IMR-90 (cell line): ENCODE data around the gene ZEB2. TPM values are rescaled to one million over a fixed set of nuclear protein-coding genes. Genes with fewer than 3 reads are reported as not detected.

Source experiments
- ATAC-seq: fragments of 200-7000 bp; cut with Tn5 transposase; 2 replicates; pipeline ENCODE4 v1.9.1; 2020; ENCODE audit warnings: low read depth, mild to moderate bottlenecking, moderate library complexity
- BruUV-seq: library from RNA; stranded (reverse); fragments of 400-500 nt; replicated peaks from 2 replicates; lab custom pipeline; 2021; lab: Mats Ljungman, UMichigan
- CTCF ChIA-PET: fragments of 300-600 bp; formaldehyde crosslinking; extraction: SDS; loops from one replicate; lab custom pipeline; 2021; ENCODE audit warnings: antibody characterized with exemption; lab: Yijun Ruan, JAX
- POLR2A ChIA-PET: fragments of 300-600 bp; sonication (Branson Sonifier 250); formaldehyde crosslinking; loops from one replicate; lab custom pipeline; 2022; ENCODE audit warnings: antibody characterized with exemption; ENCODE audit not compliant: unreplicated experiment; lab: Charles Lee
- DNase-seq: peaks from one replicate; pipeline ENCODE4 v3.0.0; 2013
- H2AFZ ChIP-seq: replicated peaks from 2 replicates; pipeline ENCODE3; 2013; ENCODE audit warnings: low read length, mild to moderate bottlenecking; ENCODE audit not compliant: poor library complexity
- H2AK5ac ChIP-seq: 2 replicates; pipeline ENCODE4 v1.6.1; 2013; ENCODE audit warnings: low read depth, low read length, inconsistent platforms
- H2AK9ac ChIP-seq: replicated peaks from 2 replicates; pipeline ENCODE3; 2013; ENCODE audit warnings: mild to moderate bottlenecking, low read depth, low read length, moderate library complexity; ENCODE audit not compliant: poor library complexity
- H2BK120ac ChIP-seq: 2 replicates; pipeline ENCODE4 v1.6.1; 2013; ENCODE audit warnings: low read depth, low read length, inconsistent platforms
- H2BK15ac ChIP-seq: 3 replicates; pipeline ENCODE4 v1.6.1; 2013; ENCODE audit warnings: low read depth, low read length, inconsistent platforms
- H2BK20ac ChIP-seq: 2 replicates; pipeline ENCODE4 v1.6.1; 2013; ENCODE audit warnings: low read depth, mild to moderate bottlenecking, inconsistent platforms, low read length, moderate library complexity
- H2BK5ac ChIP-seq: 2 replicates; pipeline ENCODE4 v1.6.1; 2013; ENCODE audit warnings: mild to moderate bottlenecking, low read depth, low read length, inconsistent platforms; ENCODE audit not compliant: poor library complexity, severe bottlenecking
- H3K14ac ChIP-seq: replicated peaks from 2 replicates; pipeline ENCODE4 v1.6.1; 2013; ENCODE audit warnings: low read depth, low read length, inconsistent platforms
- H3K18ac ChIP-seq: 2 replicates; pipeline ENCODE4 v1.6.1; 2013; ENCODE audit warnings: low read depth, low read length, control low read depth
- H3K23ac ChIP-seq: 2 replicates; pipeline ENCODE4 v1.6.1; 2013; ENCODE audit warnings: low read depth, low read length, inconsistent platforms
- H3K27ac ChIP-seq: 2 replicates; pipeline ENCODE4 v1.5.1; 2013; ENCODE audit warnings: mild to moderate bottlenecking, control low read depth, low read length; ENCODE audit not compliant: insufficient read depth
- H3K27me3 ChIP-seq: 2 replicates; pipeline ENCODE4 v1.6.1; 2013; ENCODE audit warnings: low read length; ENCODE audit not compliant: control insufficient read depth, insufficient read depth
- H3K36me3 ChIP-seq: 2 replicates; pipeline ENCODE4 v1.6.1; 2013; ENCODE audit warnings: low read length, mixed read lengths; ENCODE audit not compliant: control insufficient read depth, insufficient read depth
- H3K4ac ChIP-seq: 2 replicates; pipeline ENCODE4 v1.6.1; 2013; ENCODE audit warnings: low read depth, low read length, inconsistent platforms
- H3K4me1 ChIP-seq: 2 replicates; pipeline ENCODE4 v1.6.1; 2013; ENCODE audit warnings: low read length, mixed read lengths; ENCODE audit not compliant: control insufficient read depth, insufficient read depth
- H3K4me2 ChIP-seq: 2 replicates; pipeline ENCODE4 v1.6.1; 2013; ENCODE audit warnings: low read depth, mild to moderate bottlenecking, control low read depth, low read length, moderate library complexity
- H3K4me3 ChIP-seq: 2 replicates; pipeline ENCODE4 v1.5.1; 2013; ENCODE audit warnings: low read depth, mild to moderate bottlenecking, control low read depth, low read length, moderate library complexity; ENCODE audit not compliant: insufficient read depth
- H3K56ac ChIP-seq: 2 replicates; pipeline ENCODE4 v1.6.1; 2013; ENCODE audit warnings: low read length, inconsistent platforms; ENCODE audit not compliant: insufficient read depth; ENCODE audit errors: extremely low read depth
- H3K79me1 ChIP-seq, 2 experiments: 2 replicates each; pipeline ENCODE4 v1.6.1; 2013; ENCODE audit warnings: low read length in 2 of 2, inconsistent platforms in 1 of 2, low read depth in 1 of 2
- H3K9ac ChIP-seq: 2 replicates; pipeline ENCODE4 v1.6.1; 2013; ENCODE audit warnings: low read depth, low read length, control low read depth
- H3K9me1 ChIP-seq: 2 replicates; pipeline ENCODE4 v1.6.1; 2013; ENCODE audit warnings: low read length, inconsistent platforms; ENCODE audit not compliant: insufficient read depth
- H3K9me3 ChIP-seq: 2 replicates; pipeline ENCODE4 v1.6.1; 2013; ENCODE audit warnings: low read length; ENCODE audit not compliant: control insufficient read depth, insufficient read depth
- H4K20me1 ChIP-seq: 2 replicates; pipeline ENCODE4 v1.6.1; 2013; ENCODE audit warnings: low read length, inconsistent platforms; ENCODE audit not compliant: insufficient read depth
- H4K5ac ChIP-seq: 2 replicates; pipeline ENCODE4 v1.6.1; 2013; ENCODE audit warnings: mild to moderate bottlenecking, low read depth, low read length, control low read depth
- H4K8ac ChIP-seq, 2 experiments: 2 replicates each; pipeline ENCODE4 v1.6.1; 2013; ENCODE audit warnings: low read depth in 2 of 2, low read length in 2 of 2, control low read depth in 1 of 2, inconsistent platforms in 1 of 2
- H4K91ac ChIP-seq: 2 replicates; pipeline ENCODE4 v1.6.1; 2013; ENCODE audit warnings: low read depth, low read length, inconsistent platforms; ENCODE audit not compliant: insufficient read depth
- CHD1 ChIP-seq: IDR thresholded peaks from 2 replicates; pipeline ENCODE4 v1.6.1; 2012; ENCODE audit warnings: low read depth, low read length, improper control_type of control experiment
- CTCF ChIP-seq: conservative IDR thresholded peaks from 2 replicates; pipeline ENCODE4 v1.5.1; 2012; ENCODE audit warnings: mild to moderate bottlenecking, low read depth, low read length, improper control_type of control experiment
- RCOR1 ChIP-seq: IDR thresholded peaks from 2 replicates; pipeline ENCODE4 v1.6.1; 2012; ENCODE audit warnings: mild to moderate bottlenecking, low read length, improper control_type of control experiment; ENCODE audit not compliant: insufficient replicate concordance
- SMC3 ChIP-seq: fragments of 150-350 bp; IDR thresholded peaks from 2 replicates; pipeline ENCODE4 v1.6.1; 2016; ENCODE audit warnings: low read depth, mild to moderate bottlenecking, antibody characterized with exemption, low read length, moderate library complexity
- USF2 ChIP-seq: fragments of 150-350 bp; IDR thresholded peaks from 2 replicates; pipeline ENCODE4 v1.6.1; 2017; ENCODE audit warnings: mild to moderate bottlenecking, antibody characterized with exemption, low read length, low read depth
- WGBS, 2 experiments: methylation state at CpG; one replicate each; pipeline versions ENCODE4 v1.1.5 to v1.1.7; 2013; ENCODE audit warnings: missing lambda C conversion rate in 2 of 2; ENCODE audit not compliant: insufficient read length in 1 of 2; ENCODE audit errors: extremely low coverage in 2 of 2; 5-methylcytosine and 5-hydroxymethylcytosine counted together
- dilution Hi-C: fragments of 300-500 bp; cut with HindIII; formaldehyde crosslinking; loops from one replicate; pipeline ENCODE4 v1.14.3; 2018; ENCODE audit warnings: low sequenced_read_pairs; ENCODE audit not compliant: unreplicated experiment
- in situ Hi-C: fragments of 300-500 bp; cut with MboI; formaldehyde crosslinking; loops from 3 replicates; pipeline ENCODE4 v1.14.3; 2019; ENCODE audit warnings: low sequenced_read_pairs, inconsistent platforms, mixed read lengths
- intact Hi-C: fragments of 100-400 bp; cut with micrococcal nuclease; formaldehyde crosslinking; loops from 2 replicates; pipeline ENCODE4 v1.10.0; 2022
- polyA plus RNA-seq, 3 experiments: library from polyadenylated mRNA; depleted of rRNA; stranded (reverse); fragments of >200 nt; gene quantifications; 2 replicates each; pipeline ENCODE4 v1.2.3, GENCODE V29; 2012; ENCODE audit warnings: low replicate concordance in 1 of 3
- total RNA-seq: library from RNA; depleted of rRNA; stranded (reverse); fragments of >200 nt; gene quantifications from 2 replicates; pipeline ENCODE4 v1.2.3, GENCODE V29; 2012

ZEB2 gene
- total and polyA plus RNA-seq, 2 of the 4 experiments (the other 2 are of a cell fraction), result 22.4 to 50.9 TPM

- H3K23ac ChIP-seq, result no peak overlapping the region
- no peak overlapping the region for H2AK9ac ChIP-seq
- no peak for DNase-seq
- no peak overlapping the region for H3K4me2 ChIP-seq
- dilution Hi-C loops, result no loop called here
- H2BK120ac ChIP-seq, result no peak overlapping the region; the same call in 1 of the 2 replicates
- intact Hi-C loops, result no loop called here
- no peaks in the 10 kb centered on the region for H4K20me1 ChIP-seq
- H3K9ac ChIP-seq, result no peak overlapping the region
- H3K36me3 ChIP-seq, result no peaks in the 10 kb centered on the region
- no peak overlapping the region for H2BK5ac ChIP-seq
- no peak overlapping the region for H3K56ac ChIP-seq
- no peak overlapping the region for H4K91ac ChIP-seq
- 0 out of 2 replicates have a peak overlapping the region, but pooled peaks have one; percentile 24 for H2BK20ac ChIP-seq
- H3K4ac ChIP-seq, result no peak overlapping the region
- in situ Hi-C loops, result no loop called here
- no peak overlapping the region for H3K4me3 ChIP-seq
- TF ChIP-seq USF2 (no peak), CTCF (no peak), CHD1 (no peak), RCOR1 (no peak), SMC3 (no peak)
- no peak overlapping the region for H3K14ac ChIP-seq
- ChIA-PET POLR2A (no interaction called here), CTCF (interaction anchor here (0.5 kb wide), 1 partner anchor 14 kb away, joined by 3 read pairs; no protein-coding TSS in a partner anchor)
- no peak overlapping the region for H3K27ac ChIP-seq
- no peak overlapping the region for H2BK15ac ChIP-seq
- no CpG with 5 or more reads among the region's 3 CpGs for whole genome bisulfite sequencing, 2 experiments
- no peaks in the 10 kb centered on the region; the same call in 1 of the 2 replicates for H3K9me1 ChIP-seq
- H4K5ac ChIP-seq, result no peak overlapping the region
- no peaks in the 10 kb centered on the region for H3K9me3 ChIP-seq
- BruUV-seq, result no TSS peak
- H2AFZ ChIP-seq, result no peak overlapping the region
- no peak overlapping the region for H3K18ac ChIP-seq
- ATAC-seq, result no peak
- H4K8ac ChIP-seq, result no peak overlapping the region
- no peak overlapping the region; the same call in 1 of the 2 replicates for H2AK5ac ChIP-seq
- peaks cover 8% of the 10 kb centered on the region; the same call in 1 of the 2 replicates for H3K4me1 ChIP-seq
- no peaks in the 10 kb centered on the region for H3K79me1 ChIP-seq
- no peaks in the 10 kb centered on the region for H3K27me3 ChIP-seq
Measured at GRCh38 chr2:144366825-144367429, 153.0 kb downstream of the ZEB2 start.
